ENCODE results near the gene ST8SIA1. TPM values are rescaled to one million over a fixed set of nuclear protein-coding genes. Genes with fewer than 3 reads are reported as not detected.

ST8SIA1 gene
- total RNA-seq, 4 donors from 2014 or later: 5.1 to 13.6 (median 9.8) TPM

DNA sequence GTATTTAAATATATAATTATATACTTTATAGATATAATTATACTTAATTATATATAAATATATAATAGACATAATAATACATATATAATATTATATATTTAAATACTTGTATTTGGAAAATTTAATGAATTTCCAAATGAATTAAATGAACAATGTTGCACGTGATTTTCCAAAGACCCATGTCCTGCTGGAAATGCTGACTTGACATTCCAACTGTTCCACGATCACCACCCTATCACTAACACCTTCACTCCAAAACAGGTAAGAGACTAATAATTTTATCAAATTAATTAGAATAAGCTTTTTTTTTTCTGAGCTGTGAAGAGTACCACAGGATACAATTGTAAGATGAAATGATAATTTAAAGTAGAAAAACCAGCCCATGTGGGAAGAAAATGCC, 103.4 kb downstream of the ST8SIA1 start:
- Histone ChIP-seq H3K9me3 (no peaks in the 10 kb centered on the region), H3K27me3 (no peaks in the 10 kb centered on the region), H3K4me1 (peaks cover 0 to 12% (median 8%) of the 10 kb centered on the region in 4 donors), H3K36me3 (no peaks in the 10 kb centered on the region), H3K27ac (replicated peaks in 1 of 4) (no peak overlapping the region), H3K4me3 (no peak overlapping the region)
- TF ChIP-seq POLR2AphosphoS5 (IDR thresholded peaks at IDR 0.05) (no peak), EP300 (IDR thresholded peaks at IDR 0.05) (no peak), POLR2A (IDR thresholded peaks at IDR 0.05; ENCODE audit: low read depth) (no peak)
- TF ChIP-seq, protein P1, sequence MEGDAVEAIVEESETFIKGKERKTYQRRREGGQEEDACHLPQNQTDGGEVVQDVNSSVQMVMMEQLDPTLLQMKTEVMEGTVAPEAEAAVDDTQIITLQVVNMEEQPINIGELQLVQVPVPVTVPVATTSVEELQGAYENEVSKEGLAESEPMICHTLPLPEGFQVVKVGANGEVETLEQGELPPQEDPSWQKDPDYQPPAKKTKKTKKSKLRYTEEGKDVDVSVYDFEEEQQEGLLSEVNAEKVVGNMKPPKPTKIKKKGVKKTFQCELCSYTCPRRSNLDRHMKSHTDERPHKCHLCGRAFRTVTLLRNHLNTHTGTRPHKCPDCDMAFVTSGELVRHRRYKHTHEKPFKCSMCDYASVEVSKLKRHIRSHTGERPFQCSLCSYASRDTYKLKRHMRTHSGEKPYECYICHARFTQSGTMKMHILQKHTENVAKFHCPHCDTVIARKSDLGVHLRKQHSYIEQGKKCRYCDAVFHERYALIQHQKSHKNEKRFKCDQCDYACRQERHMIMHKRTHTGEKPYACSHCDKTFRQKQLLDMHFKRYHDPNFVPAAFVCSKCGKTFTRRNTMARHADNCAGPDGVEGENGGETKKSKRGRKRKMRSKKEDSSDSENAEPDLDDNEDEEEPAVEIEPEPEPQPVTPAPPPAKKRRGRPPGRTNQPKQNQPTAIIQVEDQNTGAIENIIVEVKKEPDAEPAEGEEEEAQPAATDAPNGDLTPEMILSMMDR (IDR thresholded peaks at IDR 0.05): no peak
- intact Hi-C loops (cut with DNase I): no loop called here
- no peak for DNase-seq (ENCODE audit: extremely low spot score)
- 92% methylated on average over 2 of the region's 2 CpGs for WGBS

- Histone ChIP-seq H3K9me3 (no peaks in the 10 kb centered on the region), H3K27ac (replicated peaks in 1 of 4) (no peak overlapping the region), H3K4me3 (no peak overlapping the region), H3K4me1 (peaks cover 0 to 12% (median 8%) of the 10 kb centered on the region in 4 donors), H3K36me3 (no peaks in the 10 kb centered on the region), H3K27me3 (no peaks in the 10 kb centered on the region)
- no peak for DNase-seq (ENCODE audit: extremely low spot score)
- WGBS: 57% methylated on average over 2 of the region's 2 CpGs
- TF ChIP-seq POLR2A (IDR thresholded peaks at IDR 0.05; ENCODE audit: low read depth) (no peak), EP300 (IDR thresholded peaks at IDR 0.05) (no peak), POLR2AphosphoS5 (IDR thresholded peaks at IDR 0.05) (no peak)
- TF ChIP-seq, protein P1 (IDR thresholded peaks at IDR 0.05): no peak
- intact Hi-C loops (cut with DNase I): no loop called here
These were observed 104.2 kb downstream of the ST8SIA1 start for GRCh38 chr12:22230280-22230794.

DNA sequence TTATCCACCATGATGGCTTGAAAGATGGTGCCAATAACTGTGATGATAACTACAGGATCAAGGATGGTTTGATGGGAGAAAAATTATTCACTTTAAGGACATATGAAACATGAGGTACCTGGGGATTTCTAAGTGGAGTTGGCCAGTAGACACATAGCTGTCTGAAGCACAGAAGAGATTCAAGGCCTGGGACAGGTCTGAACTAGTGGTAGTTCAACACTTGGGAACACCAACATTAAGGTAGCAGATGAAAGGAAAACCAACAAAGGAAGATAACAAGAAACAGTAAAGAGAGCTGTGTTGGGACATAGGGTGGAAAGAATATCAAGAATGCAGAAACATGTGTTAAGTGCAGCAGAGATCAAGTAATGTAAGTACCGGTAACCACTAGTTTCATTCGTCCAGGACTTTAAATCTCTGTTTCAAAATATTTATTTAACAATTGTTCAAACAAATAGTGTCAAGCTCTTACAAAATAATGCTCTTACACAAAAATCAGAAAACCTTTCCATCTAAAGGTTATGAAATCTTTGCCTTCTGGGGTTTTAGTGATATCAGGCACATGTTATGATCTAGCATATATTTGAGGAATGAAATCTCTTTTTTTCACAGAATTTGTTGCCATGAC, 104.7 kb downstream of the ST8SIA1 start:
- Histone ChIP-seq H3K36me3 (no peaks in the 10 kb centered on the region), H3K4me3 (no peak overlapping the region), H3K27me3 (no peaks in the 10 kb centered on the region), H3K27ac (replicated peaks in 1 of 4) (no peak overlapping the region), H3K4me1 (peaks cover 0 to 12% (median 8%) of the 10 kb centered on the region in 4 donors), H3K9me3 (no peaks in the 10 kb centered on the region)
- DNase-seq (ENCODE audit: extremely low spot score): no peak
- TF ChIP-seq EP300 (IDR thresholded peaks at IDR 0.05): no peak
- TF ChIP-seq POLR2A (IDR thresholded peaks at IDR 0.05; ENCODE audit: low read depth): no peak
- no peak for TF ChIP-seq POLR2AphosphoS5 (IDR thresholded peaks at IDR 0.05)
- TF ChIP-seq, protein P1 (IDR thresholded peaks at IDR 0.05): no peak
- 41% methylated on average over 2 of the region's 2 CpGs for WGBS
- intact Hi-C loops (cut with DNase I): no loop called here

DNA sequence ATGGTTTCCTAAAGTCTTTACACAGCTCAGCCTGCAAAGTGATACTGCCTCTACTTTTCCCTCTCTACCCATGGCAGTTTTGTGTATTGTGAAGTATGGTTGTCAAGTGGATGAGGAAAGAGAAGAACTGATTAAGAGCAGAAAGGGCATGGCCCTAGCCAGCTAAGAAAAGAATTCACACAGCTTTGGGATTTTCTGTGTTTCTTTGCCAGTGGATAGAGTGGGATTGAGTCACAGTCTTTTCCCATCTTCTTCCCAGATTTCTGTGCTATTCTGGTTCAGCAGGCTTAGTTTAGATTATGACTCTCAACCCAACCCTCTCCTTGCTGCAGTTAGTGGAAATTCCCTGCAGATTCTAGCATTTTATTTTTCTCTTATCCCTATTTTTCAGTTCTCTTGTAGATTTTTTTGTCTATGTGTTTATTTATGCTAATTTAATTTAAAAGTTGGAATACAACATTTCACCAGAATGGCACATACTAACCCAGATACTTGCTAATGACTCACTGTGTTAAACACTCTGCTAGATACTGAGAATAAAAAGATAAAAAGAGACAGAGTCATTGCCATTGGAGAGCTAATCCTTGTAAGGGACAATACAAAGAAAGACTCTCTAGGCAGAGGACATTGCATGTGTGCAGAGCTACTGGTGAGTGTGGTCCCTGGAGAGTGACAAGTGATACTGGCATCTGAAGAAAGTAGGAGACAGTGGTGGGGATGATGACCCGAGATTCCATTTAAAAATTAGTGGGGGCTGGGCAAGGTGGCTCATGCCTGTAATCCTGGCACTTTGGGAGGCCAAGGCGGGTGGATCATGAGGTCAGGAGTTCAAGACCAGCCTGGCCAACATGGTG, 106.3 kb downstream of the ST8SIA1 start:
- 89% methylated on average over 2 of the region's 2 CpGs for WGBS
- no peaks in the 10 kb centered on the region for H3K9me3 ChIP-seq
- intact Hi-C loops (cut with DNase I): no loop called here
- H3K36me3 ChIP-seq: no peaks in the 10 kb centered on the region
- H3K4me3 ChIP-seq: no peak overlapping the region
- no peak for DNase-seq (ENCODE audit: extremely low spot score)
- no peaks in the 10 kb centered on the region for H3K27me3 ChIP-seq
- no peak overlapping the region for H3K27ac ChIP-seq (replicated peaks in 1 of 4)
- TF ChIP-seq, protein P1 (IDR thresholded peaks at IDR 0.05): no peak
- TF ChIP-seq POLR2AphosphoS5 (IDR thresholded peaks at IDR 0.05): no peak
- no peak for TF ChIP-seq POLR2A (IDR thresholded peaks at IDR 0.05; ENCODE audit: low read depth)
- TF ChIP-seq EP300 (IDR thresholded peaks at IDR 0.05): no peak
- peaks cover 0 to 8% (median 6%) of the 10 kb centered on the region in 4 donors for H3K4me1 ChIP-seq

Measured in esophagus muscularis mucosa (tissue), 4 donors.